RWPE1 (cell line): ENCODE data around the gene CXCL14.

ENCODE experiments used
- CTCF ChIA-PET: fragments of 350-600 bp; sonication (Branson Sonifier 250); formaldehyde crosslinking; extraction: SDS; loops from one replicate; lab custom pipeline; 2021; lab: Yijun Ruan, JAX
- POLR2A ChIA-PET: fragments of 400-600 bp; formaldehyde crosslinking; extraction: SDS; loops from one replicate; lab custom pipeline; 2020; ENCODE audit warnings: antibody characterized with exemption; ENCODE audit not compliant: low non-redundant PET; lab: Yijun Ruan, JAX
- DNase-seq: peaks from one replicate; pipeline ENCODE4 v3.0.0; 2012; ENCODE audit warnings: low spot score
- H3K27ac ChIP-seq: fragments of 450-650 bp; 2 replicates; pipeline ENCODE4 v1.5.1; 2017
- CTCF ChIP-seq: fragments of 450-650 bp; conservative IDR thresholded peaks from 2 replicates; pipeline ENCODE4 v1.5.1; 2017; ENCODE audit warnings: low read depth, mild to moderate bottlenecking

The CXCL14 gene

DNA sequence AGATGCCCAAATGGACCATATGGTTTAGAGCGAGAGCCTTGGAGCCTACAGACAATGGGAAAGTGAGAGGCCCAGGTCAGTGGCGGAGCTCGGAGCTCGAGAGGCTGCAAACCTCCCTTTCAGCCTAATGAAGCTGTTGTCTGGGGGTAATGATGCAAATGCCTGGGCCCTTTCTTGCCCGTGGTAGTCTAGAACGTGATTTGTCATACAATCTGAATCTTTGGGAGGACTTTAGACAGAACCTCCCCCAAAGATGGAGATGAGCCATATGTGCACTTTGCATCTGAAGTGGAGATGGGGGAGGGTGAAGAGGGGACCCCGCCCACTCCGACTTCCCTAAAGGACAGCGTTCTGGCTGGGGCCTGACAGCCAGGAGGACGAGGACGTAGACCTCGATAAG, 32.7 kb downstream of the CXCL14 start:
- CTCF ChIA-PET = interaction anchor here (11.3 kb wide), 1 partner anchor 85 kb away, joined by 455 read pairs; no protein-coding TSS in a partner anchor
- no peak overlapping the region for H3K27ac ChIP-seq
- TF ChIP-seq CTCF = no peak
- DNase-seq = no peak
- POLR2A ChIA-PET = no interaction called here

GRCh38 chr5:135545099-135545498, 33.7 kb downstream of the CXCL14 start:
- no peak overlapping the region for H3K27ac ChIP-seq
- no peak for TF ChIP-seq CTCF
- no peak for DNase-seq
- POLR2A ChIA-PET = no interaction called here
- CTCF ChIA-PET = no interaction called here

DNA sequence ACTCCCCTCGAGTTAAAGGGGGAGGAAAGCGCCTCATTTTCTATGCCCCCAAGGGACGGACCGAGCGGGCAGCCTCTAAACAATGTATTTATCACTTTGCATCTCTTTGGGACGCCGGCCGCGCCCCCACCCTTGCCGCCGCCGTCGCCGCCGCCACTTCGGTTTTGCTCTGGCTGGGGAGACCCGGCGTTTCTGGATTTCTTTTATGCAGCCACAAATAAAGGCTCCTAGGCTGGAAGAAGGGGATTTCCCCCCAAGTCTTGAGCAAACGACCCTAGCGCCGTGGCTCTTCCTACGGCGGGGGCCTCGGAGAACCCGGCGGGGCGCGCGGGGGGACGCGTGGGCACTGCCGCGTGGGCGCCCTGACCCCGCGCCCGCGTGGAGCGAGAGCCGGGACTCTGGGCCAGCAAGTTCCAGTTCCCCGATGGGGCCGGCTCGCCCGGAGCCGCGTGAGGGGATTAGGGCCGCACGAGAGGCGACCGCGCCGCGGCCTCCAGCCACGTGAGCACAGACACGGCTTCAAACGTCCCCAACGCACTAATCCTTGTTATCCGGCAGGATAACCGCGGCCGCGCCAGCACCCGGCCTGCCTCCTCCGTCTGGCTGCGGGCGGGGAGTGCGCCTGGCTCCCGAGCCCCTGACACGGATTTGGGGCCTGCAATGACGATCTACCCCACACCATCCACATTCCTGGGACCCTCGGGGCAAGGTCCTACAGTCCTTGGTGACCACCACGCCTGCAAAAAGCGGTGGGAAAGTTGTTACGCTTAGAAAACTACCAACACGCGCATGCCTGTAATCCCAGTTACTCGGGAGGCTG, 35.1 kb downstream of the CXCL14 start:
- H3K27ac ChIP-seq = no peak overlapping the region
- no peak for TF ChIP-seq CTCF
- no peak for DNase-seq
- CTCF ChIA-PET = interaction anchor here (1.0 to 3.0 kb wide), 2 partner anchors 9 to 77 kb away, joined by 3 to 11 read pairs; no protein-coding TSS in a partner anchor
- POLR2A ChIA-PET = no interaction called here

GRCh38 chr5:135543001-135543484, 35.7 kb downstream of the CXCL14 start:
- TF ChIP-seq CTCF = no peak
- ChIA-PET POLR2A (no interaction called here), CTCF (interaction anchor here (0.5 to 3.0 kb wide), 5 partner anchors 9 to 136 kb away, joined by 3 to 11 read pairs (median 3); no protein-coding TSS in a partner anchor)
- no peak for DNase-seq
- no peak overlapping the region for H3K27ac ChIP-seq

GRCh38 chr5:135541807-135542502, 36.8 kb downstream of the CXCL14 start:
- no peak for TF ChIP-seq CTCF
- CTCF ChIA-PET = interaction anchor here (0.6 to 3.0 kb wide), 3 partner anchors 12 to 1908 kb away, joined by 3 to 11 read pairs (median 3); no protein-coding TSS in a partner anchor
- DNase-seq = no peak
- no peak overlapping the region for H3K27ac ChIP-seq
- POLR2A ChIA-PET = no interaction called here

DNA sequence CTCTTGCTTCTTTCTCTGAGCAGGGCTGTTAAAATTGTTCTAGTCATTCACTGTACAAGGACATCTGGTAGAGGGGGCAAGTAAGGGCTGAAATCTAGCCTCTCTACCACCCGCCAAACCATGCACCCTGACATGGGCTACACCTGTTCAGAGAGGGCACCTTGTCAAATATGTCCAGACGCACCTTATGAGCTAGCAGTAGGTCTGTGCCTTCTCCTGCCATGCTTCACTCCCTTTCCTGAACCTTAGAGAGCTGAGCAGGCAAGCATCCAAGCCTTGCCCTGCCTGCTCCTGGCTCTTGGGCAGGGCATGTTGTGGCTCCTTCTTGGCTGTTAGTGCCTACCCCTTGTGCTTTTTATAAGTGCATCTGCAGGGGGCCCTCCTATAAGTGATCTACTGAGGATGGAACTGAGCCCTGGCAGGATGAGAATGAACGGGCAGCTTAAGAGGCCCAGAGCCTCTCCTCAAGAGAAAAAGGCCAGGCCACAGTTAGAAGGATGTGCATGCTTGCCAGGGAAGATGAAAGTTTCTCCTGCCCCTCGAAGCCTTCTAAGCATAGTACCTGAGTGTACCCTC, 39.3 kb downstream of the CXCL14 start:
- CTCF ChIA-PET = interaction anchor here (0.9 to 1.2 kb wide), 3 partner anchors 12 to 73 kb away, joined by 3 to 7 read pairs (median 4); no protein-coding TSS in a partner anchor
- no peak for TF ChIP-seq CTCF
- POLR2A ChIA-PET = no interaction called here
- no peak overlapping the region for H3K27ac ChIP-seq
- DNase-seq = no peak
